ENCODE measurements around the gene MFGE8.

GRCh38 chr15:88918738-88919137 lies 5.6 kb upstream of the MFGE8 start:
- TF ChIP-seq CTCF (IDR thresholded peaks at IDR 0.05 in 4 of 5, conservative IDR thresholded peaks at IDR 0.05 in 1 of 5), result peak in 3 of 5 experiments; percentile 23 to 29 (median 28)
- TF ChIP-seq POLR2A (IDR thresholded peaks at IDR 0.05), result peak; percentile 52 to 68
